AG04449 (cell line): ENCODE results near the gene JADE3.

Experiments
- CTCF ChIA-PET: fragments of 350-600 bp; formaldehyde crosslinking; extraction: SDS; loops from one replicate; lab custom pipeline; 2021; ENCODE audit warnings: antibody characterized with exemption; lab: Yijun Ruan, JAX
- POLR2A ChIA-PET: fragments of 400-600, 350-600 bp; formaldehyde crosslinking; extraction: SDS; loops from one replicate; lab custom pipeline; 2020; ENCODE audit warnings: antibody characterized with exemption, inconsistent platforms; lab: Yijun Ruan, JAX
- DNase-seq: peaks from one replicate; pipeline ENCODE4 v3.0.0-alpha.2; 2010; ENCODE audit warnings: low read depth, low spot score
- H3K4me3 ChIP-seq: 2 replicates; pipeline ENCODE4 v1.5.1; 2011; ENCODE audit warnings: low read depth, mild to moderate bottlenecking, control low read depth, low read length
- TF ChIP-seq, protein P1 (sequence below): IDR thresholded peaks from one replicate; pipeline ENCODE4 v1.5.1; 2011; ENCODE audit warnings: mild to moderate bottlenecking, moderate library complexity, low read length, control low read depth, inconsistent platforms; ENCODE audit not compliant: insufficient read depth; ENCODE audit errors: missing control alignments

JADE3 gene

DNA sequence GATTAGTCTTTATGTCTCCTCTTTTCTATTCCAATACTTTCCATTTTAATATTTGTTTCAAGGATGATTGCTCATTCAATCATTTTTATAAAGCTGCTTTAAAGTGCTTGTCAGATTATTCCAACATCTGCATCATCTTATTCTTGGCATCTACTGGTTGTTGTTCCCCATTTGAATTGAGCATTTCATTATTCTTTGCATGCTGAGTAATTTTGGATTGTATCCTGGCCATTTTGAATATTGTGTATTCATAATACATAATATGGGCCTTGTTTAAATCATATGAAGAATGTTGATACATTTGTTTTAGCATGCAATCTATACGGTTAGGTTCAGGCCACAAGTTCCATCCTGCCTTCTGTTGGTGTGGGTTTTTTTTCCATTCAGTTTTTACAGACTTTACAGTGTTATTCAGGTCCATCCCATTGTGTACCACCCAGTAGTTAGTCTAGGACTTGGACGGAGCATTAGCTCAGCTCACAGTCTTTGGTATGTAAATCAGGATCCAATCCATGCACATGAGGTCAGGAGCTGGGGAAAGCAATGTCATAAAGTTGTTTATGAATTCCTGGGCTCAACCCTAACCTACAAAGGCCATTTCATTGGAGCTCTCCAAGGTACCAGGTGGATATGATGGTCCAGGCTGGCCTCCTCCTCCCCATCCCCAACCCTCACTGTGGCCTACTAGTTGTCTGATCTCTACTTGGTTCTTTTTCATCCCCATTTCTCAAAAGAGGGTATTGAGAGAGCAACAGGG, 186.3 kb downstream of the JADE3 start:
- no peak for DNase-seq
- no peak overlapping the region for H3K4me3 ChIP-seq
- ChIA-PET POLR2A (no interaction called here), CTCF (no interaction called here)
- TF ChIP-seq, protein P1, sequence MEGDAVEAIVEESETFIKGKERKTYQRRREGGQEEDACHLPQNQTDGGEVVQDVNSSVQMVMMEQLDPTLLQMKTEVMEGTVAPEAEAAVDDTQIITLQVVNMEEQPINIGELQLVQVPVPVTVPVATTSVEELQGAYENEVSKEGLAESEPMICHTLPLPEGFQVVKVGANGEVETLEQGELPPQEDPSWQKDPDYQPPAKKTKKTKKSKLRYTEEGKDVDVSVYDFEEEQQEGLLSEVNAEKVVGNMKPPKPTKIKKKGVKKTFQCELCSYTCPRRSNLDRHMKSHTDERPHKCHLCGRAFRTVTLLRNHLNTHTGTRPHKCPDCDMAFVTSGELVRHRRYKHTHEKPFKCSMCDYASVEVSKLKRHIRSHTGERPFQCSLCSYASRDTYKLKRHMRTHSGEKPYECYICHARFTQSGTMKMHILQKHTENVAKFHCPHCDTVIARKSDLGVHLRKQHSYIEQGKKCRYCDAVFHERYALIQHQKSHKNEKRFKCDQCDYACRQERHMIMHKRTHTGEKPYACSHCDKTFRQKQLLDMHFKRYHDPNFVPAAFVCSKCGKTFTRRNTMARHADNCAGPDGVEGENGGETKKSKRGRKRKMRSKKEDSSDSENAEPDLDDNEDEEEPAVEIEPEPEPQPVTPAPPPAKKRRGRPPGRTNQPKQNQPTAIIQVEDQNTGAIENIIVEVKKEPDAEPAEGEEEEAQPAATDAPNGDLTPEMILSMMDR = no peak

DNA sequence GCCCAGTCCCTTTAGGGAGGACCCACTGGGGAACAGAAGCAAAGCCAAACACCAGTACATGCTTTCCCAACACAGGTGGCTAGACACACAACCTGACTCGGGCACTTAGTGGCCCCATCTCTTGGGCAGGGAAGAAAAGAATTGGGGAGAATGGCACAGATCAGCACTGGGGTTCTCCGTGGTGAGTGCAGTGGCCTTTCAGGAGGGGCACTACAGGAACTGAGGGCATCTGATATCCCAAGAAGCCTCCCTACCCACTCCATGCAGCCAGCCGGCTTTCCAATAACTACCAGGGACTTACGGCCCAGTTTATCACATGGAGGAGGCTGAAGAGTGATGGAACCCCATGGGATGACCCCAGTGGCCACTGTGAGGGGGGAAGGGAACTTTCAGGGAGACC, 189.0 kb downstream of the JADE3 start:
- no peak overlapping the region for H3K4me3 ChIP-seq
- POLR2A ChIA-PET = no interaction called here
- CTCF ChIA-PET = interaction anchor here (1.7 kb wide), 1 partner anchor 7 kb away, joined by 6 read pairs; no protein-coding TSS in a partner anchor
- no peak for DNase-seq
- TF ChIP-seq, protein P1 = no peak
